NT2/D1 (cell line): ENCODE results near the gene BTC.
"Not testable (repeated sequence)": the region's sequence is repeated elsewhere in the genome, so short reads cannot be mapped to it uniquely, and the experiment has no call there.

ENCODE experiments used
- SUZ12 ChIP-seq: IDR thresholded peaks from 2 replicates; pipeline ENCODE4 v1.6.1; 2011; ENCODE audit not compliant: insufficient read length, insufficient read depth; ENCODE audit errors: extremely low read depth
- YY1 ChIP-seq: IDR thresholded peaks from 2 replicates; pipeline ENCODE4 v1.6.1; 2011; ENCODE audit not compliant: insufficient read length, insufficient read depth
- ZNF274 ChIP-seq: IDR thresholded peaks from 2 replicates; pipeline ENCODE4 v1.6.1; 2011; ENCODE audit warnings: mild to moderate bottlenecking, low read depth, low read length

DNA sequence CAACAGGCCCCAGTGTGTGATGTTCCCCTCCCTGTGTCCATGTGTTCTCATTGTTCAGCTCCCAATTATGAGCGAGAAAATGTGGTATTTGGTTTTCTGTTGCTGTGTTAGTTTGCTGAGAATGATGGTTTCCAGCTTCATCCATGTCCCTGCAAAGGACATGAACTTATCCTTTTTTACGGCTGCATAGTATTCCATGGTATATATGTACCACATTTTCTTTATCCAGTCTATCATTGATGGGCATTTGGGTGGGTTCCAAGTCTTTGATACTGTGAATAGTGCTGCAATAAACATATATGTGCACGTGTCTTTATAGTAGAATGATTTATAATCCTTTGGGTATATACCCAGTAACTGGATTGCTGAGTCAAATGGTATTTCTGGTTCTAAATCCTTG, 86.2 kb downstream of the BTC start:
- not testable (repeated sequence) for TF ChIP-seq YY1, ZNF274, SUZ12
